SKM-1 (cell line): ENCODE measurements around the gene HRC.
"Not testable (repeated sequence)": the region's sequence is repeated elsewhere in the genome, so short reads cannot be mapped to it uniquely, and the experiment has no call there.

Experiments
- DNase-seq: peaks from one replicate; lab custom pipeline; 2025; ENCODE audit not compliant: unreplicated experiment; lab: John Stamatoyannopoulos, UW

Gene HRC

GRCh38 chr19:49155005-49155819, at the start of gene HRC:
TSS of gene HRC (minus strand) at chr19:49155396. CDS start at chr19:49155237, 159 bp downstream.
- DNase-seq = no peak

GRCh38 chr19:49201042-49201441, 45.8 kb upstream of the HRC start:
- no peak for DNase-seq

GRCh38 chr19:49200238-49200862, 45.2 kb upstream of the HRC start:
- DNase-seq = no peak

GRCh38 chr19:49196527-49197240, 41.5 kb upstream of the HRC start:
- DNase-seq = no peak

- no peak for DNase-seq
These were observed 39.2 kb upstream of the HRC start for GRCh38 chr19:49194408-49194807.

GRCh38 chr19:49193822-49194394, 38.7 kb upstream of the HRC start:
- no peak for DNase-seq

GRCh38 chr19:49190781-49191180, 35.6 kb upstream of the HRC start:
- no peak for DNase-seq

GRCh38 chr19:49189259-49189658, 34.1 kb upstream of the HRC start:
- no peak for DNase-seq

GRCh38 chr19:49188626-49189200, 33.5 kb upstream of the HRC start:
- no peak for DNase-seq

GRCh38 chr19:49186108-49186507, 30.9 kb upstream of the HRC start:
- no peak for DNase-seq

GRCh38 chr19:49182848-49183375, 27.7 kb upstream of the HRC start:
- DNase-seq = no peak

- DNase-seq = not testable (repeated sequence)
These were observed 27.0 kb upstream of the HRC start for GRCh38 chr19:49182010-49182847.

- no peak for DNase-seq
These were observed 25.5 kb upstream of the HRC start for GRCh38 chr19:49180659-49181058.

- DNase-seq = no peak
These were observed 18.0 kb upstream of the HRC start for GRCh38 chr19:49173198-49173597.

GRCh38 chr19:49168421-49168820, 13.2 kb upstream of the HRC start:
- no peak for DNase-seq

- DNase-seq = no peak
These were observed 12.7 kb upstream of the HRC start for GRCh38 chr19:49167857-49168409.

- no peak for DNase-seq
These were observed 10.7 kb upstream of the HRC start for GRCh38 chr19:49165865-49166301.

- no peak for DNase-seq
These were observed 10.0 kb upstream of the HRC start for GRCh38 chr19:49165111-49165750.

GRCh38 chr19:49161987-49162386, 6.8 kb upstream of the HRC start:
- no peak for DNase-seq
